NT2/D1 (cell line): ENCODE data around the gene CNP.

ENCODE experiments used
- DNase-seq: peaks from one replicate; pipeline ENCODE4 v3.0.0-alpha.2; 2011; ENCODE audit warnings: low read depth, low spot score
- H3K27me3 ChIP-seq: 2 replicates; pipeline ENCODE4 v1.6.0; 2011; ENCODE audit warnings: mild to moderate bottlenecking; ENCODE audit not compliant: insufficient read length, insufficient read depth
- H3K36me3 ChIP-seq: 2 replicates; pipeline ENCODE4 v1.6.1; 2011; ENCODE audit warnings: mild to moderate bottlenecking, low read length, mixed read lengths; ENCODE audit not compliant: insufficient read depth, insufficient read length
- H3K4me1 ChIP-seq: 2 replicates; pipeline ENCODE4 v1.5.1; 2011; ENCODE audit not compliant: insufficient read depth, insufficient read length
- H3K4me3 ChIP-seq: 2 replicates; pipeline ENCODE4 v1.5.1; 2011; ENCODE audit warnings: low read depth; ENCODE audit not compliant: insufficient read length
- H3K9ac ChIP-seq: 2 replicates; pipeline ENCODE4 v1.6.0; 2011; ENCODE audit warnings: low read depth; ENCODE audit not compliant: insufficient read length
- H3K9me3 ChIP-seq: 2 replicates; pipeline ENCODE4 v1.5.1; 2011; ENCODE audit warnings: mild to moderate bottlenecking, low read length; ENCODE audit not compliant: insufficient read depth
- SUZ12 ChIP-seq: IDR thresholded peaks from 2 replicates; pipeline ENCODE4 v1.6.1; 2011; ENCODE audit not compliant: insufficient read length, insufficient read depth; ENCODE audit errors: extremely low read depth
- YY1 ChIP-seq: IDR thresholded peaks from 2 replicates; pipeline ENCODE4 v1.6.1; 2011; ENCODE audit not compliant: insufficient read length, insufficient read depth
- ZNF274 ChIP-seq: IDR thresholded peaks from 2 replicates; pipeline ENCODE4 v1.6.1; 2011; ENCODE audit warnings: mild to moderate bottlenecking, low read depth, low read length

The CNP gene

GRCh38 chr17:41948762-41949460 is 17.7 kb upstream of the CNP start:
- TF ChIP-seq SUZ12 (no peak), YY1 (no peak), ZNF274 (no peak)
- no peak overlapping the region for H3K9ac ChIP-seq
- peaks cover 5% of the 10 kb centered on the region for H3K36me3 ChIP-seq
- no peaks in the 10 kb centered on the region for H3K27me3 ChIP-seq
- H3K9me3 ChIP-seq: no peaks in the 10 kb centered on the region
- H3K4me3 ChIP-seq: no peak overlapping the region
- H3K4me1 ChIP-seq: no peaks in the 10 kb centered on the region
- DNase-seq: no peak

- Histone ChIP-seq H3K27me3 (no peaks in the 10 kb centered on the region), H3K36me3 (no peaks in the 10 kb centered on the region), H3K4me3 (no peak overlapping the region), H3K9ac (no peak overlapping the region), H3K4me1 (peaks cover 18% of the 10 kb centered on the region), H3K9me3 (no peaks in the 10 kb centered on the region)
- DNase-seq: no peak
- TF ChIP-seq SUZ12 (no peak), YY1 (no peak), ZNF274 (no peak)
Observed at GRCh38 chr17:41956522-41956921, 10.1 kb upstream of the CNP start.

GRCh38 chr17:41957031-41957868 is 9.3 kb upstream of the CNP start:
- H3K36me3 ChIP-seq: no peaks in the 10 kb centered on the region
- peak overlapping the region; percentile 39 for H3K9ac ChIP-seq
- no peak for TF ChIP-seq SUZ12
- no peak for TF ChIP-seq YY1
- TF ChIP-seq ZNF274: no peak
- H3K9me3 ChIP-seq: no peaks in the 10 kb centered on the region
- peaks cover 18% of the 10 kb centered on the region for H3K4me1 ChIP-seq
- H3K27me3 ChIP-seq: no peaks in the 10 kb centered on the region
- DNase-seq: no peak
- no peak overlapping the region for H3K4me3 ChIP-seq

- TF ChIP-seq YY1: no peak
- TF ChIP-seq ZNF274: no peak
- TF ChIP-seq SUZ12: no peak
- H3K27me3 ChIP-seq: no peaks in the 10 kb centered on the region
- H3K36me3 ChIP-seq: no peaks in the 10 kb centered on the region
- no peaks in the 10 kb centered on the region for H3K9me3 ChIP-seq
- no peak overlapping the region for H3K4me3 ChIP-seq
- no peak overlapping the region for H3K9ac ChIP-seq
- peaks cover 18% of the 10 kb centered on the region for H3K4me1 ChIP-seq
- no peak for DNase-seq
Observed at GRCh38 chr17:41957869-41958439, 8.6 kb upstream of the CNP start.

GRCh38 chr17:41959030-41959335 is 7.6 kb upstream of the CNP start:
- Histone ChIP-seq H3K9me3 (no peaks in the 10 kb centered on the region), H3K9ac (no peak overlapping the region), H3K36me3 (no peaks in the 10 kb centered on the region), H3K4me3 (no peak overlapping the region), H3K4me1 (peaks cover 18% of the 10 kb centered on the region), H3K27me3 (no peaks in the 10 kb centered on the region)
- no peak for DNase-seq
- TF ChIP-seq ZNF274: no peak
- no peak for TF ChIP-seq SUZ12
- no peak for TF ChIP-seq YY1

GRCh38 chr17:41959336-41960095 is 7.1 kb upstream of the CNP start:
- TF ChIP-seq YY1 (no peak), ZNF274 (no peak), SUZ12 (no peak)
- H3K4me1 ChIP-seq: peaks cover 18% of the 10 kb centered on the region
- H3K4me3 ChIP-seq: no peak overlapping the region
- no peak for DNase-seq
- no peaks in the 10 kb centered on the region for H3K27me3 ChIP-seq
- H3K9me3 ChIP-seq: no peaks in the 10 kb centered on the region
- peak overlapping the region; percentile 57 for H3K9ac ChIP-seq
- no peaks in the 10 kb centered on the region for H3K36me3 ChIP-seq

GRCh38 chr17:41962111-41962510 is 4.5 kb upstream of the CNP start:
- Histone ChIP-seq H3K4me3 (no peak overlapping the region), H3K4me1 (peaks cover 18% of the 10 kb centered on the region), H3K9me3 (no peaks in the 10 kb centered on the region), H3K9ac (peak overlapping the region; percentile 72), H3K36me3 (no peaks in the 10 kb centered on the region), H3K27me3 (peaks cover 3% of the 10 kb centered on the region)
- no peak for DNase-seq
- TF ChIP-seq ZNF274 (no peak), YY1 (no peak), SUZ12 (no peak)
